ELR (cell line): ENCODE measurements around the gene MAPK8IP2.

Experiments
- DNase-seq: peaks from one replicate; pipeline ENCODE4 v3.0.0-alpha.2; 2015; ENCODE audit warnings: low read depth

MAPK8IP2 gene

GRCh38 chr22:50600538-50600937 lies at the start of gene MAPK8IP2:
Gene MAPK8IP2, plus strand, starts transcription at chr22:50600793. Its CDS starts 26 bp downstream, at chr22:50600819.
- no peak for DNase-seq

GRCh38 chr22:50551160-50551752 lies 49.3 kb upstream of the MAPK8IP2 start:
- no peak for DNase-seq

- no peak for DNase-seq
Observed at GRCh38 chr22:50553310-50553709, 47.3 kb upstream of the MAPK8IP2 start.

GRCh38 chr22:50556703-50557102 lies 43.9 kb upstream of the MAPK8IP2 start:
- DNase-seq: no peak

GRCh38 chr22:50560034-50560433 lies 40.6 kb upstream of the MAPK8IP2 start:
- no peak for DNase-seq

GRCh38 chr22:50561401-50562358 lies 38.9 kb upstream of the MAPK8IP2 start:
- no peak for DNase-seq

GRCh38 chr22:50562523-50563412 lies 37.8 kb upstream of the MAPK8IP2 start, which contains the start of gene SYCE3:
Gene SYCE3, minus strand, starts transcription at chr22:50562919. Its CDS starts 6,514 bp downstream, at chr22:50556405.
- peak; percentile 96 for DNase-seq

GRCh38 chr22:50563413-50564160 lies 37.0 kb upstream of the MAPK8IP2 start:
- DNase-seq: no peak

GRCh38 chr22:50564289-50564688 lies 36.3 kb upstream of the MAPK8IP2 start:
- DNase-seq: no peak

- no peak for DNase-seq
Observed at GRCh38 chr22:50567721-50568252, 32.8 kb upstream of the MAPK8IP2 start.

GRCh38 chr22:50568626-50569025 lies 32.0 kb upstream of the MAPK8IP2 start:
- DNase-seq: no peak

GRCh38 chr22:50569041-50569459 lies 31.5 kb upstream of the MAPK8IP2 start:
- DNase-seq: no peak

GRCh38 chr22:50569896-50570535 lies 30.6 kb upstream of the MAPK8IP2 start:
- DNase-seq: no peak

- no peak for DNase-seq
Observed at GRCh38 chr22:50570861-50571260, 29.7 kb upstream of the MAPK8IP2 start.

- DNase-seq: no peak
Observed at GRCh38 chr22:50571264-50572175, 29.1 kb upstream of the MAPK8IP2 start.

GRCh38 chr22:50572965-50573364 lies 27.6 kb upstream of the MAPK8IP2 start:
- DNase-seq: no peak

GRCh38 chr22:50573491-50574382 lies 26.9 kb upstream of the MAPK8IP2 start:
- DNase-seq: no peak

- DNase-seq: no peak
Observed at GRCh38 chr22:50574383-50574755, 26.2 kb upstream of the MAPK8IP2 start.
